Nephron (organoid): ENCODE data around the gene TMEM63A.

Experiments used
- H3K27ac Mint-ChIP-seq, 3 experiments: 2 replicates each; pipeline ENCODE4 v1.8.0; 2020; ENCODE audit warnings: mixed read lengths in 3 of 3, mild to moderate bottlenecking in 2 of 3, moderate library complexity in 1 of 3
- H3K27me3 Mint-ChIP-seq: 2 replicates; pipeline ENCODE4 v1.8.0; 2021; ENCODE audit warnings: low read depth, mild to moderate bottlenecking, moderate library complexity, mixed read lengths
- H3K36me3 Mint-ChIP-seq: 2 replicates; pipeline ENCODE4 v1.8.0; 2020; ENCODE audit warnings: low read depth, mixed read lengths
- H3K4me1 Mint-ChIP-seq: 2 replicates; pipeline ENCODE4 v1.8.0; 2020; ENCODE audit warnings: mixed read lengths
- H3K4me3 Mint-ChIP-seq, 3 experiments: 2 replicates each; pipeline ENCODE4 v1.8.0; 2020; ENCODE audit warnings: mild to moderate bottlenecking in 3 of 3, mixed read lengths in 3 of 3, moderate library complexity in 2 of 3
- H3K9me3 Mint-ChIP-seq: 2 replicates; pipeline ENCODE4 v1.8.0; 2020; ENCODE audit warnings: mixed read lengths
- TF ChIP-seq, protein P1 (sequence below), 3 experiments: fragments of 200-600 bp; sonication (generic); IDR thresholded peaks; one replicate each; pipeline ENCODE4 v1.5.0; 2021; ENCODE audit warnings: antibody characterized with exemption in 3 of 3; ENCODE audit not compliant: unreplicated experiment in 3 of 3

The TMEM63A gene

DNA sequence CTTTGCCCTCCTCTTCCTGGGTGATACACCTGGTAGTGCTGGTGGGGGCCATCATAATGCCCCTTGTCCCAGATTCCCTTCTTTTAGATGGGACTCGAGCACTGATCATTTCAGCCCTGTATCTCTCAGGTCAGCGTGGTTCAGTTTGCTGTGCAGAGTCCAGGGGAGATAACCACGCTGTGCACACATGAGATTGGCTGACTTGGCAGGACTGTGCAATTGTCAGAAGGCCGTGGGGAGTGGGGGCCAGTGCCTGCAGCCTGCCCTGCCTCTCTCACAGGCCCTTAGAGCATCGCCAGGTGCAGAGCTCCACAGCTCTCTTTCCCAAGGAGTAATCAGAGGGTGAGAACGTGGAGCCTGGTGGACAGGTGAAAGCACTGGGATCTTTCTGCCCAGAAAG is 57.1 kb downstream of the TMEM63A start:
- Mint-ChIP-seq H3K9me3 (no peaks in the 10 kb centered on the region), H3K36me3 (peaks cover 21% of the 10 kb centered on the region), H3K27ac (peak overlapping the region; percentile 58 to 90 (median 88)), H3K4me1 (peaks cover 60% of the 10 kb centered on the region), H3K4me3 (peak overlapping the region in 2 of 3 experiments; percentile 2 to 3), H3K27me3 (no peaks in the 10 kb centered on the region)
- TF ChIP-seq, protein P1, sequence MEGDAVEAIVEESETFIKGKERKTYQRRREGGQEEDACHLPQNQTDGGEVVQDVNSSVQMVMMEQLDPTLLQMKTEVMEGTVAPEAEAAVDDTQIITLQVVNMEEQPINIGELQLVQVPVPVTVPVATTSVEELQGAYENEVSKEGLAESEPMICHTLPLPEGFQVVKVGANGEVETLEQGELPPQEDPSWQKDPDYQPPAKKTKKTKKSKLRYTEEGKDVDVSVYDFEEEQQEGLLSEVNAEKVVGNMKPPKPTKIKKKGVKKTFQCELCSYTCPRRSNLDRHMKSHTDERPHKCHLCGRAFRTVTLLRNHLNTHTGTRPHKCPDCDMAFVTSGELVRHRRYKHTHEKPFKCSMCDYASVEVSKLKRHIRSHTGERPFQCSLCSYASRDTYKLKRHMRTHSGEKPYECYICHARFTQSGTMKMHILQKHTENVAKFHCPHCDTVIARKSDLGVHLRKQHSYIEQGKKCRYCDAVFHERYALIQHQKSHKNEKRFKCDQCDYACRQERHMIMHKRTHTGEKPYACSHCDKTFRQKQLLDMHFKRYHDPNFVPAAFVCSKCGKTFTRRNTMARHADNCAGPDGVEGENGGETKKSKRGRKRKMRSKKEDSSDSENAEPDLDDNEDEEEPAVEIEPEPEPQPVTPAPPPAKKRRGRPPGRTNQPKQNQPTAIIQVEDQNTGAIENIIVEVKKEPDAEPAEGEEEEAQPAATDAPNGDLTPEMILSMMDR (IDR thresholded peaks at IDR 0.05; ENCODE audit: unreplicated experiment in 3 of 3) = no peak

DNA sequence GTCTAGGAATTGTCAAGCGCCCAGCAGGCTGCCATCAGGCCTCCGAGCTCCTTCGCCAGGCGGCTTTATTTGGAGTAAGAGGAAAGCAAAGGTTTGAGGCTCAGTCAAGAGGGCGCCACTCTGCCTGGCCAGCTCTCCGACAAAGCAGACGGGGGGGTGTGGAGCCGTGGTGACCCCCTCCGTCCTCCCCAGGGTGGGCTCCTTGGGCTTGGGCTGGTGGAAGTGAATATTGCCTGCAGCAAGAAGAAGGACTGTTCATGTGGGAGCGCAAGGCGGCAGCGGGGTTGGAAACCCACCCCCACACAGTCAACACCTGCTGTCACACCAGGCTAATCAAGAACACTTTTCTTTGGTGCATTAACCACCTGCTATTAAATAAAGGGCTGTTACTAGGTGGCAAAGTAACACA is 57.6 kb downstream of the TMEM63A start:
- Mint-ChIP-seq H3K27ac (peak overlapping the region; percentile 58 to 90 (median 88)), H3K9me3 (no peaks in the 10 kb centered on the region), H3K27me3 (no peaks in the 10 kb centered on the region), H3K4me1 (peaks cover 66% of the 10 kb centered on the region), H3K36me3 (peaks cover 18% of the 10 kb centered on the region), H3K4me3 (peak overlapping the region in 1 of 3 experiments; percentile 29)
- TF ChIP-seq, protein P1 (IDR thresholded peaks at IDR 0.05; ENCODE audit: unreplicated experiment in 3 of 3) = no peak

- TF ChIP-seq, protein P1 (IDR thresholded peaks at IDR 0.05; ENCODE audit: unreplicated experiment in 3 of 3) = no peak
- no peaks in the 10 kb centered on the region for H3K9me3 Mint-ChIP-seq
- H3K36me3 Mint-ChIP-seq = peaks cover 17% of the 10 kb centered on the region
- H3K27me3 Mint-ChIP-seq = no peaks in the 10 kb centered on the region
- peak overlapping the region; percentile 58 to 90 (median 88) for H3K27ac Mint-ChIP-seq
- peaks cover 70% of the 10 kb centered on the region for H3K4me1 Mint-ChIP-seq
- H3K4me3 Mint-ChIP-seq = peak overlapping the region in 2 of 3 experiments; percentile 9 to 45
Measured at GRCh38 chr1:225823811-225824261, 58.3 kb downstream of the TMEM63A start.

DNA sequence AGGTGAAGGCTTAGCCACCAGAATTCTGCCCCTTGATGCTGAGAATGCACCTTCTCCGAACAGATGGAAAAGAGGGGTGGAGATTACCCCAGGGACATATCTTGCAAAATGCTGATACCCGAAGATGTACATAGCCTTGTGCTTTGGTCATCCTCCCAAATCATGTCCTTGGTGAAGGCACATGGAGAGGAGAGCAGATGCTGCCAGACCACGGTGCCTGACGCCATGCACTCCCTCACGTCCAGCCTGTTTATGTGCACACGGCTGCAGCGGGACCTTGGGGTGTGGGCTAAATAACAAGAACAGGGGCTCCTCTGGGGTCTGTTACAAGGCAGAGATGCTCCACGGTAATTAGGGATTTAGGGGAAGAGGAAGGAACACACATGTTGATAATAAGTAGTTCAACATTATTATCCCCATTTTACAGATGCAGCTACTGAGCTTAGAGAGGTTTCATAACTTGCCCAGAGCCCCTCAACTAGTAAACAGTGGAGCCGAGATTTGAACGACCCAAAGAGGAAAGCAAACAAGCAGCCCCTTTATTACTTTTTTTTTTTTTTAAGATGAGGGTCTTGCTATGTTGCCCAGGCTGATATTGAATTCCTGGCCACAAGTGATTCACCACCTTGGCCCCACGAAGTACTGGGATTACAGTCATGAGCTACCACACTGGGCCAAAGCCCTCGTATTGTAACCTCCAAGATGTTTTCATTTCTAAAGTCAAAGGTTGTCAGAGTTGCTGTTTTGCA is 59.4 kb downstream of the TMEM63A start:
- TF ChIP-seq, protein P1 (IDR thresholded peaks at IDR 0.05; ENCODE audit: unreplicated experiment in 3 of 3) = no peak
- peaks cover 78% of the 10 kb centered on the region for H3K4me1 Mint-ChIP-seq
- no peaks in the 10 kb centered on the region for H3K9me3 Mint-ChIP-seq
- peak overlapping the region in 2 of 3 experiments; percentile 39 to 65 for H3K27ac Mint-ChIP-seq
- H3K27me3 Mint-ChIP-seq = no peaks in the 10 kb centered on the region
- peaks cover 17% of the 10 kb centered on the region for H3K36me3 Mint-ChIP-seq
- no peak overlapping the region for H3K4me3 Mint-ChIP-seq

DNA sequence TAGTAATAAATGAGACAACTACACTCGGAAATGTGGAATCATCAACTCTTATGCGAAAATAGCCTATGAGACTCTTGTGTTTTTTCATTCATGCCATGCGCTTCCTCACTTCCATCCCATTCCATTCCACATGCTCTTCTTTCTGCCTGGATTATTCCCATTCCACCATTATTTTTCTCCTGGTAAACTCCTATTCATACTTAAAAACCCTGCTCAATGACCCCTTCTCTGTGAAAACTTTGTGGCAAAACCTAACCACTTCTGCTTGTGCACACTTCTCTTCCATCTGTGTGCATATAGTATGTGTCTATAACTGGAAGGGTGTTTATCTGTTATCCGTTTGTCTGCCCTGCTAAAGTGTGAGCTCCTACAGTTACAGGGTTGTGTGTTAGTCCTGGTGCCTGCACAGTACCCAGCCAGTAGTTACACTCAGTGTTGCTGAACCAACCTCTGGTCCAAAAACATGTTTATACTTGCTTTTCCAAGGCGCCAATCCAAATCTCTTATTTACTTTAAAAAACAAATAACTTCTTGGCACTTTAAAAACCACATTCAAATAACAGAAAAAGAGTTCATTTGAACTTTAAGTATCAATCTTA is 61.6 kb downstream of the TMEM63A start:
- H3K27me3 Mint-ChIP-seq = no peaks in the 10 kb centered on the region
- peaks cover 79% of the 10 kb centered on the region for H3K4me1 Mint-ChIP-seq
- H3K4me3 Mint-ChIP-seq = no peak overlapping the region
- peak overlapping the region; percentile 33 to 73 (median 64) for H3K27ac Mint-ChIP-seq
- TF ChIP-seq, protein P1 (IDR thresholded peaks at IDR 0.05; ENCODE audit: unreplicated experiment in 3 of 3) = no peak
- H3K9me3 Mint-ChIP-seq = no peaks in the 10 kb centered on the region
- peaks cover 17% of the 10 kb centered on the region for H3K36me3 Mint-ChIP-seq
